Suppressor macrophage treated with lipopolysaccharide for 1 hour (primary cell): ENCODE measurements around the gene APMAP.

ENCODE experiments used
- DNase-seq, 3 donors: peaks; one replicate each; pipeline ENCODE4 v3.0.0-alpha.2; 2020 to 2022

Gene APMAP

GRCh38 chr20:24986436-24987015, 6.0 kb downstream of the APMAP start:
- DNase-seq = no peak

- peak in 1 of 3 donors; percentile 23 for DNase-seq
Observed at GRCh38 chr20:24985802-24986201, 6.7 kb downstream of the APMAP start.

- peak; percentile 35 to 51 (median 48) for DNase-seq
Observed at GRCh38 chr20:24984961-24985640, 7.5 kb downstream of the APMAP start.

- no peak for DNase-seq
Observed at GRCh38 chr20:24983896-24984295, 8.7 kb downstream of the APMAP start.

GRCh38 chr20:24981790-24982189, 10.8 kb downstream of the APMAP start:
- peak; percentile 79 to 83 (median 80) for DNase-seq

- no peak for DNase-seq
Observed at GRCh38 chr20:24981282-24981681, 11.3 kb downstream of the APMAP start.

- DNase-seq = peak; percentile 70 to 75 (median 71)
Observed at GRCh38 chr20:24980291-24981053, 12.1 kb downstream of the APMAP start.

GRCh38 chr20:24979036-24979960, 13.3 kb downstream of the APMAP start:
- no peak for DNase-seq

- no peak for DNase-seq
Observed at GRCh38 chr20:24978513-24978912, 14.0 kb downstream of the APMAP start.

GRCh38 chr20:24977797-24978196, 14.8 kb downstream of the APMAP start:
- no peak for DNase-seq

GRCh38 chr20:24977336-24977735, 15.2 kb downstream of the APMAP start:
- DNase-seq = no peak

GRCh38 chr20:24972341-24972740, 20.2 kb downstream of the APMAP start:
- no peak for DNase-seq

- DNase-seq = no peak
Observed at GRCh38 chr20:24971376-24972101, 21.0 kb downstream of the APMAP start.

- peak; percentile 70 to 83 (median 81) for DNase-seq
Observed at GRCh38 chr20:24970754-24971153, 21.8 kb downstream of the APMAP start.

- DNase-seq = no peak
Observed at GRCh38 chr20:24970030-24970553, 22.5 kb downstream of the APMAP start.

GRCh38 chr20:24969186-24970029, 23.1 kb downstream of the APMAP start:
- no peak for DNase-seq

GRCh38 chr20:24968278-24968800, 24.2 kb downstream of the APMAP start:
- no peak for DNase-seq

- no peak for DNase-seq
Observed at GRCh38 chr20:24966317-24967012, 26.1 kb downstream of the APMAP start.

- DNase-seq = no peak
Observed at GRCh38 chr20:24965065-24965919, 27.3 kb downstream of the APMAP start.
